Colonic mucosa (tissue), 4 donors: ENCODE measurements around the gene COL20A1. TPM values are rescaled to one million over a fixed set of nuclear protein-coding genes. Genes with fewer than 3 reads are reported as not detected.

Source experiments
- DNase-seq: peaks from one replicate; pipeline ENCODE4 v3.0.0-alpha.2; 2020
- H3K27ac ChIP-seq: fragments of 200-600 bp; one replicate; pipeline ENCODE4 v1.8.0; 2021
- H3K27me3 ChIP-seq: fragments of 200-600 bp; one replicate; pipeline ENCODE4 v1.8.0; 2021
- H3K36me3 ChIP-seq: fragments of 200-600 bp; one replicate; pipeline ENCODE4 v1.8.0; 2021
- H3K4me1 ChIP-seq: fragments of 200-600 bp; one replicate; pipeline ENCODE4 v1.8.0; 2021; ENCODE audit warnings: mild to moderate bottlenecking
- H3K4me3 ChIP-seq: fragments of 200-600 bp; one replicate; pipeline ENCODE4 v1.8.0; 2021
- H3K9ac ChIP-seq, 2 donors: one replicate each; pipeline ENCODE4 v1.7.0; 2013; ENCODE audit warnings: control low read depth in 2 of 2, low read depth in 2 of 2, low read length in 2 of 2
- H3K9me3 ChIP-seq: fragments of 200-600 bp; one replicate; pipeline ENCODE4 v1.8.0; 2021
- CTCF ChIP-seq: fragments of 200-600 bp; IDR thresholded peaks from one replicate; pipeline ENCODE4 v1.8.0; 2022; ENCODE audit warnings: antibody characterized with exemption, mild to moderate bottlenecking
- intact Hi-C: fragments of 100-400 bp; cut with DNase I; formaldehyde crosslinking; loops from one replicate; pipeline ENCODE4 v1.14.1; 2022
- total RNA-seq, 2 donors: library from RNA; stranded (reverse); fragmentation: NEBNext Ultra II Directional in 1 of 2; extraction: Animal tissue kit (Norgen Biotek cat#: 25700) in 1 of 2; gene quantifications; one replicate each; pipeline ENCODE4 v1.2.1, GENCODE V29; 2021
- donor health status: healthy.
- donor health status: DM: no; HTN: no; CAD: no.
- donor health status: DM: no; HTN: no; CAD: no.

Gene COL20A1
- total RNA-seq, 2 donors from 2014 or later = not detected

- Histone ChIP-seq H3K36me3 (no peaks in the 10 kb centered on the region), H3K4me3 (no peak overlapping the region), H3K9ac (no peak overlapping the region), H3K4me1 (no peaks in the 10 kb centered on the region), H3K9me3 (no peaks in the 10 kb centered on the region), H3K27ac (no peak overlapping the region), H3K27me3 (peaks cover 19% of the 10 kb centered on the region)
- intact Hi-C loops = no loop called here
- DNase-seq = no peak
- no peak for TF ChIP-seq CTCF
These were observed 69.5 kb downstream of the COL20A1 start for GRCh38 chr20:63362436-63363009.

GRCh38 chr20:63363013-63363957 lies 70.3 kb downstream of the COL20A1 start:
- peaks cover 19% of the 10 kb centered on the region for H3K27me3 ChIP-seq
- intact Hi-C loops = no loop called here
- H3K4me3 ChIP-seq = no peak overlapping the region
- H3K4me1 ChIP-seq = no peaks in the 10 kb centered on the region
- no peak overlapping the region for H3K27ac ChIP-seq
- H3K36me3 ChIP-seq = no peaks in the 10 kb centered on the region
- H3K9ac ChIP-seq = no peak overlapping the region
- TF ChIP-seq CTCF = no peak
- no peaks in the 10 kb centered on the region for H3K9me3 ChIP-seq
- no peak for DNase-seq

- H3K9me3 ChIP-seq = no peaks in the 10 kb centered on the region
- H3K9ac ChIP-seq = no peak overlapping the region
- no peak overlapping the region for H3K4me3 ChIP-seq
- DNase-seq = no peak
- H3K4me1 ChIP-seq = no peaks in the 10 kb centered on the region
- no peaks in the 10 kb centered on the region for H3K36me3 ChIP-seq
- H3K27ac ChIP-seq = no peak overlapping the region
- H3K27me3 ChIP-seq = peaks cover 19% of the 10 kb centered on the region
- intact Hi-C loops = no loop called here
- no peak for TF ChIP-seq CTCF
These were observed 71.1 kb downstream of the COL20A1 start for GRCh38 chr20:63363981-63364561.

- Histone ChIP-seq H3K4me1 (no peaks in the 10 kb centered on the region), H3K36me3 (no peaks in the 10 kb centered on the region), H3K4me3 (no peak overlapping the region), H3K9me3 (no peaks in the 10 kb centered on the region), H3K27ac (no peak overlapping the region), H3K27me3 (peaks cover 18% of the 10 kb centered on the region), H3K9ac (no peak overlapping the region)
- no peak for DNase-seq
- TF ChIP-seq CTCF = no peak
- intact Hi-C loops = no loop called here
These were observed 72.0 kb downstream of the COL20A1 start for GRCh38 chr20:63364801-63365585.
